ENCODE measurements around the gene FBXW12.

- no peak for TF ChIP-seq CTCF (conservative IDR thresholded peaks at IDR 0.05 in 1 of 2, IDR thresholded peaks at IDR 0.05 in 1 of 2; ENCODE audit: extremely low read depth in 1 of 2, insufficient read depth in 1 of 2, low read depth in 1 of 2, low read length in 2 of 2)
- TF ChIP-seq EZH2 (IDR thresholded peaks at IDR 0.05; ENCODE audit: borderline replicate concordance, low read length) = no peak
Observed at GRCh38 chr3:48403533-48404439, 31.8 kb downstream of the FBXW12 start.
